ENCODE data around the gene LRRK1.

LRRK1 gene

GRCh38 chr15:101028772-101029438 lies 109.7 kb downstream of the LRRK1 start:
- no peak overlapping the region for H3K4me3 ChIP-seq (ENCODE audit: low read depth, low read length, poor library complexity, severe bottlenecking)
- no peak overlapping the region for H3K27ac ChIP-seq (ENCODE audit: low read depth, low read length, poor library complexity, severe bottlenecking)
- no peak overlapping the region for H3K9ac ChIP-seq (ENCODE audit: low read length)
- no peaks in the 10 kb centered on the region for H3F3A ChIP-seq (ENCODE audit: insufficient read depth, low read length)
- peaks cover 100% of the 10 kb centered on the region for H3K36me3 ChIP-seq (ENCODE audit: insufficient read depth, low read length)
- no peak overlapping the region for H2AFZ ChIP-seq (ENCODE audit: low read length)
- no peak for TF ChIP-seq EZH2 (IDR thresholded peaks at IDR 0.05; ENCODE audit: borderline replicate concordance, low read length)
- TF ChIP-seq CTCF (IDR thresholded peaks at IDR 0.05; ENCODE audit: low read length) = no peak
- no peaks in the 10 kb centered on the region for H3K27me3 ChIP-seq (ENCODE audit: insufficient read depth, low read length)
- no peaks in the 10 kb centered on the region for H3K4me1 ChIP-seq (ENCODE audit: insufficient read depth, low read length, severe bottlenecking)
- H3K9me2 ChIP-seq (ENCODE audit: low read depth, low read length) = no peaks in the 10 kb centered on the region
- H3K79me2 ChIP-seq (ENCODE audit: insufficient read depth, low read length) = no peaks in the 10 kb centered on the region
- peaks cover 9% of the 10 kb centered on the region for H3K9me3 ChIP-seq (ENCODE audit: low read length)
- H3K4me2 ChIP-seq (ENCODE audit: low read length) = no peak overlapping the region
- no peaks in the 10 kb centered on the region for H4K20me1 ChIP-seq (ENCODE audit: insufficient read depth, low read length)

- H3K4me2 ChIP-seq (ENCODE audit: low read length) = no peak overlapping the region
- H3K9me2 ChIP-seq (ENCODE audit: low read depth, low read length) = no peaks in the 10 kb centered on the region
- no peaks in the 10 kb centered on the region for H3K27me3 ChIP-seq (ENCODE audit: insufficient read depth, low read length)
- no peak overlapping the region for H3K27ac ChIP-seq (ENCODE audit: low read depth, low read length, poor library complexity, severe bottlenecking)
- H2AFZ ChIP-seq (ENCODE audit: low read length) = no peak overlapping the region
- peaks cover 100% of the 10 kb centered on the region for H3K36me3 ChIP-seq (ENCODE audit: insufficient read depth, low read length)
- H3K9ac ChIP-seq (ENCODE audit: low read length) = no peak overlapping the region
- H3K4me3 ChIP-seq (ENCODE audit: low read depth, low read length, poor library complexity, severe bottlenecking) = no peak overlapping the region
- no peaks in the 10 kb centered on the region for H3K79me2 ChIP-seq (ENCODE audit: insufficient read depth, low read length)
- peaks cover 16% of the 10 kb centered on the region for H3K9me3 ChIP-seq (ENCODE audit: low read length)
- H3K4me1 ChIP-seq (ENCODE audit: insufficient read depth, low read length, severe bottlenecking) = no peaks in the 10 kb centered on the region
- H4K20me1 ChIP-seq (ENCODE audit: insufficient read depth, low read length) = no peaks in the 10 kb centered on the region
- TF ChIP-seq CTCF (IDR thresholded peaks at IDR 0.05; ENCODE audit: low read length) = no peak
- TF ChIP-seq EZH2 (IDR thresholded peaks at IDR 0.05; ENCODE audit: borderline replicate concordance, low read length) = no peak
- no peaks in the 10 kb centered on the region for H3F3A ChIP-seq (ENCODE audit: insufficient read depth, low read length)
Measured at GRCh38 chr15:101029971-101030661, 111.0 kb downstream of the LRRK1 start.

GRCh38 chr15:101031213-101031612 lies 112.1 kb downstream of the LRRK1 start:
- H3K27me3 ChIP-seq (ENCODE audit: insufficient read depth, low read length) = no peaks in the 10 kb centered on the region
- 0 out of 2 replicates have a peak, but pooled peaks cover 2% of the 10 kb centered on the region for H3K79me2 ChIP-seq (ENCODE audit: insufficient read depth, low read length)
- no peak overlapping the region for H2AFZ ChIP-seq (ENCODE audit: low read length)
- H3K9me3 ChIP-seq (ENCODE audit: low read length) = peaks cover 20% of the 10 kb centered on the region
- no peak overlapping the region for H3K27ac ChIP-seq (ENCODE audit: low read depth, low read length, poor library complexity, severe bottlenecking)
- H4K20me1 ChIP-seq (ENCODE audit: insufficient read depth, low read length) = no peaks in the 10 kb centered on the region
- TF ChIP-seq EZH2 (IDR thresholded peaks at IDR 0.05; ENCODE audit: borderline replicate concordance, low read length) (no peak), CTCF (IDR thresholded peaks at IDR 0.05; ENCODE audit: low read length) (no peak)
- H3K36me3 ChIP-seq (ENCODE audit: insufficient read depth, low read length) = peaks cover 100% of the 10 kb centered on the region
- no peaks in the 10 kb centered on the region for H3F3A ChIP-seq (ENCODE audit: insufficient read depth, low read length)
- no peaks in the 10 kb centered on the region for H3K9me2 ChIP-seq (ENCODE audit: low read depth, low read length)
- H3K9ac ChIP-seq (ENCODE audit: low read length) = no peak overlapping the region
- H3K4me3 ChIP-seq (ENCODE audit: low read depth, low read length, poor library complexity, severe bottlenecking) = no peak overlapping the region
- no peak overlapping the region for H3K4me2 ChIP-seq (ENCODE audit: low read length)
- no peaks in the 10 kb centered on the region for H3K4me1 ChIP-seq (ENCODE audit: insufficient read depth, low read length, severe bottlenecking)
